Kasumi-1 (cell line): ENCODE results near the gene PRLH.
"Not testable (repeated sequence)": the region's sequence is repeated elsewhere in the genome, so short reads cannot be mapped to it uniquely, and the experiment has no call there.

Experiments used
- DNase-seq, 2 experiments: peaks; one replicate each; lab custom pipeline; 2025; lab: John Stamatoyannopoulos, UW

Gene PRLH

DNA sequence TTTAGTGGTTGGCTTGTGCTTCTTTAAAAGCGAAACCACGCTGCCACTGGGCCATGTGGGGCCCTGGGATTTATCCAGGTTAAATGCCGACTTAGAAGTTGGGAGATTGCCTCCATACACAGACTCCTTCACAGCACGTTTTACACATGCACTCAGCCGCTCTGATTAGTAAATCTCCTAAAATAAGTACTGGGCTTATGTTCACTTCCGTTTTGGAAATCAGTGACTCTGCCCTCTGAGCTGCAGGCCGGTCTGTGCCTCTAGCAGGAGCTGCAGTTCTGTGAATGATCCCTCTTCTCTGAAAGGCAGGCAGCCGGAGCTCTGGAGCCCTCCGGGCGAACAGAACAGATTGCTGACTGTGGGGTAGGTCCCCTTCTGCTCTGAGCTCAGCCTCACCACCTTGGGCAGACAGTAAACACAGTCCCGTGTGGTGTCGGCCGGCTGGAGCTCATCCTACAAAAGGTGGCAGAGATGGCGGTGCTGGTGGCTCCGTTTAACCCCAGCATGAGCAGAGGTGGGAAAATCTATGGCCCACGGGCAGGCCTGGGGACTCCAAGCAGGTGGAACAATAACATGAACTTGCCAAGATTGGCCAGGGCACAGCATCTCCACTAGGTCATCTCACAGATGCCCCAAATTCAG lies 34.0 kb downstream of the PRLH start:
- no peak for DNase-seq

DNA sequence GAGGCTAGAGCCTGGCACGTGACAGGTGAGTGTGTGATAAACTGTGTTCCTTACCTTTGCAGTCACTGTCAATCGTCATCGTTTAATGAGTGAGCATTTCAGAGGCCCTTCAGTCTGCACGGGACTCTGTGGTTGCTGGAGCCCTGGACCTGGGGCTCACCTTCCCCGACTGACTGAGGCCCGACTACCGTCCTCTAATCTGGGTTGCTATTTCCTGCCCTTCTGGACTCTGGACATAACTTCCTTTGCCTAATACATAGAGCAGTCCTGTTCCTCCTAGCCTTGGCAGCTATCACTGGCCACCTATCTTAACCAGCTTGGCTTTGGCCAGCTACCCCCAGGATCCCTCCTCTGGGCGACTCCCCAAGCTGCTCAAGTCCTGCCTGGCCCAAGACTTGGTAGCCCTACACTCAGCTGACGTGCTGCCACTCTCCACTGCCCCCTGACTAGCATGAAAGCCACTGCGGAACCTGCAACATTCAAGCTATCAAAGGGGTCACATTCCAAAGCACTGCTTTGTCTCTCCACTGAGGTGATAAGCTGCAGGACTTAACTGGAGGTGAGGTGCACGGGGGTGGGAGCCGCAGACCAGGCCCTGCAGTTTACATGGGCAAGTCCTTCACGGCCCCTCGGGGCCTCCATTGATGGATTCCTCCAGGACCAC lies 35.2 kb downstream of the PRLH start:
- no peak for DNase-seq

DNA sequence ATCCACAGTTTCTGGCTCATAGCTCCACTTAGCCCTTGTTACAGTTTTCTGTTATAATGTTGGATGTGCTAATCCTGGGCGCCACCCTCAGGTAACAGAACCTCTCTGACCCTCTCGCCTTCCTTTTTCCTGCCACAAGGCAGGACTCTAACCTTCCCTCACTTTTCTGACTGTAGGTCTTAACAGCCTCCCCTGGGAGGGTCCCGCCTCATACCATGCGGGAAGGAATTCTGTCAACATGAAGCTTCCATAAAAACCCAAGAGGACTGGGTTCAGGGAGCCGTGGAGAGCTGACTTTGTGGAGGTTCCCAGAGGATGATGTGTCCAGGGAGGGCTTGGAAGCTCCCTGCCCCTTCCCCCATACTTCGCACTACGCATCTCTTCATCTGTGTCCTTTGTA lies 36.0 kb downstream of the PRLH start:
- DNase-seq: no peak

DNA sequence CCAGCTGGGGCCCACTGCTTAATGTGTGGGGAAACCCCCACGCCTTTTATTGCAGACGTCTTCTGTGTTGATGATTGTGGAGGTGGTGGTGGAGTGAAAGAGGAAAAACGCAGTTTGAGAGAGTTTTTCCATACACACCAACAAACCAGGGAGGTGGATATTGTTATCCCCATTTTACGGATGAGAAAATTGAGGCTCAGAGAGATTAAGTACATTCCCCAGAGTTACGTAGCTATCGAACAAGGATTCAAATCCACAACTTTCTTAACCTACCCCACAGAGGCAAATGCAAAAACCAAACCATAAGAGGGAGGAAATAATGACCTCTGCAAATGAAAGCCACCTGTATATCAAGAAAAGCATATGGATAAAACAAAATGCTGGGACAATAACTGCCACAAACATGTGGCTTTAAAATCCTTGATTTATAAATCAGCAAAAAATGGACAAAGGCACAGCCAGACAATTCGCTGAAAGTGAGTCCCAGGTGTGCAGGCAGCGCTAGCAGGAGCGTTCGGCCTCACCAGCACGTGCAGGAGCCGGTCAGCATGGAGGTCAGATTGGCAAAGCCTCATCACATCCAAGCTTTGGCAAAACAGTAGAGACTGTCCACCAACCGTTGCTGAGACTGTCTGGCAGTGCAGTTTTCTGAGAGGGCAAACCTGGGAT lies 36.8 kb downstream of the PRLH start:
- DNase-seq: no peak

DNA sequence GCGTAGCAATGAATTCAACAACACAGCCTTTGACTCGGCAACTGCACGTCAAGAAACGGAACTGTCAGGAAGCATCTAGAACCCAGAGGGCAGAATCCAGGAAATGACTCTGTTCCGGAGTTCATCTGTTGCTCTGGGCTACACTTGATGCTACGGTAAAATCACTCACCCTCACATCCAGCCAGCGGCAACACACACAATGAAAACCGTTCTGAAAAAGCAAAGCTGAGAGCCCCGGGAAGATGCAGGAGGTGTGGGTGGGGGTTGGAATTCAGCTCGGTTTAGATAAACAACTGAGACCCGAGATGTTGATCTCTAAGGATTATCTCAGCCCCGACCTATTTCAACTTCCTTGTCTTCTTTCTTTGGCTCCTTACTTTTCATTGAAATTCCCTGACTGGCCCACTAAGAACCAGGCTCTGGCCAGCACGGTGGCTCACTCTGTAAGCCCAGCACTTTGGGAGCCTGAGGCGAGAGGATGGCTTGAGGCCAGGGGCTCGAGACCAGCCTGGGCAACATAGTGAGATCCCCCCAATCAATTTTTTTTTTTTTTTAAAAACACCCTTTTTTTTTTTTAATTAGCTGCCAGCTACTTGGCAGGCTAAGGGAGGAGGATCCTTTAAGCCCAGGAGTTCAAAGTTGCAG lies 37.5 kb downstream of the PRLH start:
- DNase-seq: peak; percentile 43 to 49

DNA sequence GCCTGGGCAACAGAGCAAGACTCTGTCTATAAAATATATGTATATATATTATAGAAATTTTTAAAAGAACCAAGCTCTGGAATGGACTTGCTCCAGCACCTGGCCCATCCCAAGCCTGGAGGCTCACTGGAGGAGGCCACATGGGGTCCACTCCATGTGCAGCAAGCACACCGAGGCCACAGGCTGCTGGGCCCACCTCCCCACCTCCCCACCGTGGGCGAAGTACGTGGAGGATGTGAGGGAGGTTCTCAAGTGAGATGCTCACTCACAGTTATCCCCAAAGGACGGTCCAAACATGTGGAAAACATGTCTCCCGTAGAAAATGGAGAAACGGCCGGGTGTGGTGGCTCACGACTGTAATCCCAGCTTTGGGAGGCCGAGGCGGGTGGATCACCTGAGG lies 38.0 kb downstream of the PRLH start:
- no peak for DNase-seq

DNA sequence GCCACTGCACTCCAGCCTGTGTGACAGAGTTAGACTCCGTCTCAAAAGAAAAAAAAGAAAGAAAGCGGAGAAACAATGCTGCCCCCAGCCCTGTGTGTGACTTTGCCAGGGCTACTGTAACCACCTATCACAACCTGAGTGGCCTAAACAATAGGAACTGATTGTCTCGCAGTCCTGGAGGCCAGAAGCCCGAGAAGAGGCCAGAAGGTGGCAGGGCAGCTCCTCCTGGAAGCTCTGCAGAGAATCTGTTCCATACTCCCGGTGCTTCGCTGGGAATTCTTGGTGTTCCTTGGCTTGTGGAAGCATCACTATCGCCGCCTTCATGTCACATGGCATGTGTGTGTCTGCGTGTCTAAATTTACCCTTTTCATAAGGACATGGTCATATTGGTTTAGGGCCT lies 38.6 kb downstream of the PRLH start:
- no peak for DNase-seq

DNA sequence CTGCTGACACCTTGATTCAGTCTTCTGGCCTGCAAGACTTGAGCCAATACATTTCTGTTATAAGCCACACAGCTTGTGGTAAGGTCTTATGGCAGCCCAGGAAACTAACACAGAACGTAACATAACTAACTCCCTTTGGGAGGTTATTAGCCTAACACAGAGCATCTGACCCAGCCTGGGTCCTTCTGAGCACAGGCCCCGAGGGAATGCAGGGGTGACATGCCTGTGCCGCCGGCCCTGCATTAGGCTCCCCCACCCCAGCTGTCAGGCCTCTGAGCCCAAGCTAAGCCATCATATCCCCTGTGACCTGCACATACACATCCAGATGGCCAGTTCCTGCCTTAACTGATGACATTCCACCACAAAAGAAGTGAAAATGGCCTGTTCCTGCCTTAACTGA lies 40.1 kb downstream of the PRLH start:
- not testable (repeated sequence) for DNase-seq

DNA sequence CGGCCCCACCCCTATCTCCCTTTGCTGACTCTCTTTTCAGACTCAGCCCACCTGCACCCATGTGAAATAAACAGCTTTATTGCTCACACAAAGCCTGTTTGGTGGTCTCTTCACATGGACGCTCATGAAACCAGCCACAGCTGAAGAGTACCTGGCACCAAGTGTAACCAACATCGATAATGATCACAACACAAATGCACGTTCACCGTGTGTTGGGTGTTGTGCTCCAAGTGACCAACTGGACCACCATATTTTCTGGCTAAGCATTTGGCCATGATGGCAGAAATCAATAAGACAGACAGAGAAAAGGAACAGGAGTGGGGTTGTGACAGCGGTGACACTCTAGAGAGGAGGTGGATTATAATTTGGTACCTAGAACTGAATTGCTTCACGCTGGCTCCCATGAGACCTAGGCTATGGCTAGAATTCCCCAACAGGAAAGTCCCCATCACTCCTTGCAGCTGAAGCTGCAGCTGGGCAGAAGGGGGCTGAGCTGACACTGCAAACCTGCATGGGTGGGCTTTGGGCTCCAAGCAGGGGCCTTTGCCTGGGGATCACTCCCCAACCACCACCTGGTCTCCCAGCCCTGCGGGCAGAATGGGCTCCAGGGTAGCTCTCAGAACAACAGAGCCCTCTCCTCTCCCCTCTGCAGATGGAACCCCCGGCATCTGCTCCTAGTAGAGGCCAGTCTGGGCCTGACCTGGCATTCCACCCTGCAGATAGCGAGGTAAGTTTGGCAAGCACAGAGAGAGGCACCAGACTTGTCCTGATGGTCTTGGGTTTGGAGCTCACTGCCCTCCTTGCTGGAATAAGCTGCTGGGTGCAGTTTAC lies 46.4 kb downstream of the PRLH start:
- DNase-seq: no peak

DNA sequence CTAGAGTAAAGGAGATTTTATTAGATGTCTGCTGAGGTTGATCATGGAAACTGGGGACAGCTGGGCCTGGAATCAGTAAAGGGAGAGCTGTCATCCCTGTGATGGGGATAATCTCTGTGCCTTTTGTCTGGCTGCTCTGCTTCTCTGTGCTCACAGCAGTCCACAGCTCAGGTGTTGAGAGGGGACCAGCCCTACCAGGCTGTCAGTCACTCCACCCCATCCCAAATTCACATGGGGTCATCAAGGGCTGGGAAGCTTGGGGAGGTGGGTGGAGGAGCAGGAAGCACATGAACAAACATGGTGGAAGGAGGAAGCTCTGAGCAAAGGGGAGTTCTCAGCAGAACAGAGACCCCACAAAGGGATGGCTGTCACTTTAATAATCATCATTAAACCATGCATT lies 47.3 kb downstream of the PRLH start:
- peak in 1 of 2 experiments; percentile 31 for DNase-seq

DNA sequence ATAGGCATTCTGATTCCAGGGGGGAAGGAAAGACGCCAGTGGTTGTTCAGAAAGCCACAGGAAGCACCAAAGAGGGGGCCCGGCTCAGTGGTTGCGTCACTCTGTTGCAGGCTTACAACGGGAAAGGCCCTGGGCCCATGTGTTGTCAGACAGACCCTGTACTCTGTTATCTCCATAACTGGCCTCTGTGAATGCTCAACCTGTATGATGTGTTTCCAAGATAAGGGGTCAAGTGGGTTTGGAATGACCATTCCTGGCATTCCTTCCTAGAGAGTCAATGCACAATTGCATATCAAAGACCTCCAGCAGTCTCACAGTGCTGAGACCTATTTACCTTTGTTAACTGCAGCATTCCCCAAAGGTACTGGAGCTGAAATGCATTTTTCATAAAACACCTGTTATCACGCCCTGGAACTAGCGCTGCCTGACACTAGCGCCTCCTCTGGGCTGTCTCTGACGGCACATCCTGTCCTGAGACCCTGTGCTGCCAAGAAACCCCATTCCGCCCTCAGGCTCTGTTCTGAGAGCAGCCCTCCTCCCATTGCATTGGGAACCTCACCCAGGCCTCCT lies 47.9 kb downstream of the PRLH start:
- DNase-seq: peak; percentile 31 to 61

DNA sequence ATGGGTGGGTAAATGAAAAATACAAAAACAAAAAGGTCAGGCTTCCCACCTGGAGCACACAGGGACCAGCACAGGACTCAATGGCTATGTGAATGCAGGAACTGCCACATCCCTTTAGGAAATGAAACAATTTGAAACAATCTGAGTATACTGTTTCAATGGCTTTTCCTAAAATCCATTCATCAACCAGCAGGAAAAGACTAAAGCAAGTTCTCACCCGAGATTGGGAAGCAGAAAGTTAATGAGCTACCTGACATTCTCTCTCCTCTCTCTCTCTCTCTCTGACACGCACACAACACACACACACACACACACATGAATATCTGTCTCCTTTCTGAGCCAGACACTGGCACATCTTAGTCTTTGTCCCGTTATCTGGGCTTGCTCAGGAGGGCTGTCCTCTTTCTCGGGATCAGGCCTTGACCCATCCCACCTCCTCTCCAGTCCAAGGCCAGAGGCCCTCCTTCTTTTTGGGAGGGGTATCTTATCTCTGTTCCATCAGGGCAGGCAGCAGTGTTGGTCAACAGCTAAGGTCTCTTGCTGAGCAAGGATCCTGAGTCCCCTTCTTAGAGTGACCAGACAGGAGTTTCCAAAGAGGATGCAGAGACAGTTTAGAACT lies 49.4 kb downstream of the PRLH start:
- no peak for DNase-seq

DNA sequence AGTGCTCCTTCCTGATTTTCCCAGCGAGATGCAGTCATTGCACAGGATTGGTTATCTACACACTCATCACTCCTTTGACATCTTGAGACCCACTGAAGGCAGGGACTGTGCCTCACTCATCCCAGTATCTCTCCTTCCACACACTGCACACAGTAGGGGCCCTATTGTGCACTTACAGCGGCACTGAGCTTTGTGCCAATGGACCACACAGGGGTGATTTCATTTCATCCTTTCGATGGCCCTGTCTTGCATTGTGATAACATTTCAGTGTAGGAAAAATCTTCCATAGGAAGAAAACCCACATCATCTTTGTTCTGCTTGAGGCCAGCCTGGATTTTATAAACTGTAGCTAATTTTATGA lies 50.0 kb downstream of the PRLH start:
- DNase-seq: no peak
